ENCODE results near the gene TAF3. TPM values are rescaled to one million over a fixed set of nuclear protein-coding genes. Genes with fewer than 3 reads are reported as not detected.

The TAF3 gene
- total RNA-seq, 1 donor from 2014 or later, result 4.8 TPM

DNA sequence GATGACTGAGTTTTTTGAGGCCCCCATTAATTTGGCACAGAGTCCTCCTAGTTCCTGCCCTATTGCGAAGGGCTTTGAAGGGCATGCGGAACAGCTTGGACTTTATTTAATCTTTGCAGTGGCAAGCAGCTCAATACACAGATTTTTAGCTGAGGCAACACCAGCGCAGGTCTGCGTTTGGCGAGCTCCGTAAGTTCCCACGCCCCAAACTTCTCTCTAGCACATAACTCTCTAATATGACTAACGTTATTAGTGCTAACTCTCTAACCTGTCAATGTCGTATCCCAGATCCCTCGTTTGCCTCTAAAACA is 366 bp upstream of the TAF3 start:
- Histone ChIP-seq H3K4me3 (ENCODE audit: low read depth, low read length) (peak overlapping the region; percentile 94), H3K36me3 (ENCODE audit: control insufficient read depth, insufficient read depth, low read length) (no peaks in the 10 kb centered on the region), H3K27me3 (ENCODE audit: control insufficient read depth, insufficient read depth, low read length) (no peaks in the 10 kb centered on the region)
- DNase-seq (ENCODE audit: low read depth), result no peak
- TF ChIP-seq, protein P1, sequence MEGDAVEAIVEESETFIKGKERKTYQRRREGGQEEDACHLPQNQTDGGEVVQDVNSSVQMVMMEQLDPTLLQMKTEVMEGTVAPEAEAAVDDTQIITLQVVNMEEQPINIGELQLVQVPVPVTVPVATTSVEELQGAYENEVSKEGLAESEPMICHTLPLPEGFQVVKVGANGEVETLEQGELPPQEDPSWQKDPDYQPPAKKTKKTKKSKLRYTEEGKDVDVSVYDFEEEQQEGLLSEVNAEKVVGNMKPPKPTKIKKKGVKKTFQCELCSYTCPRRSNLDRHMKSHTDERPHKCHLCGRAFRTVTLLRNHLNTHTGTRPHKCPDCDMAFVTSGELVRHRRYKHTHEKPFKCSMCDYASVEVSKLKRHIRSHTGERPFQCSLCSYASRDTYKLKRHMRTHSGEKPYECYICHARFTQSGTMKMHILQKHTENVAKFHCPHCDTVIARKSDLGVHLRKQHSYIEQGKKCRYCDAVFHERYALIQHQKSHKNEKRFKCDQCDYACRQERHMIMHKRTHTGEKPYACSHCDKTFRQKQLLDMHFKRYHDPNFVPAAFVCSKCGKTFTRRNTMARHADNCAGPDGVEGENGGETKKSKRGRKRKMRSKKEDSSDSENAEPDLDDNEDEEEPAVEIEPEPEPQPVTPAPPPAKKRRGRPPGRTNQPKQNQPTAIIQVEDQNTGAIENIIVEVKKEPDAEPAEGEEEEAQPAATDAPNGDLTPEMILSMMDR (IDR thresholded peaks at IDR 0.05; ENCODE audit: insufficient read depth, low read length, poor library complexity, severe bottlenecking), result no peak

GRCh38 chr10:7819121-7819460 is 786 bp downstream of the TAF3 start:
- no peaks in the 10 kb centered on the region for H3K36me3 ChIP-seq (ENCODE audit: control insufficient read depth, insufficient read depth, low read length)
- no peaks in the 10 kb centered on the region for H3K27me3 ChIP-seq (ENCODE audit: control insufficient read depth, insufficient read depth, low read length)
- TF ChIP-seq, protein P1 (IDR thresholded peaks at IDR 0.05; ENCODE audit: insufficient read depth, low read length, poor library complexity, severe bottlenecking), result peak; percentile 29
- H3K4me3 ChIP-seq (ENCODE audit: low read depth, low read length), result peak overlapping the region; percentile 94
- DNase-seq (ENCODE audit: low read depth), result no peak

GRCh38 chr10:7824251-7824650 is 5.9 kb downstream of the TAF3 start:
- Histone ChIP-seq H3K4me3 (ENCODE audit: low read depth, low read length) (no peak overlapping the region), H3K27me3 (ENCODE audit: control insufficient read depth, insufficient read depth, low read length) (no peaks in the 10 kb centered on the region), H3K36me3 (ENCODE audit: control insufficient read depth, insufficient read depth, low read length) (no peaks in the 10 kb centered on the region)
- TF ChIP-seq, protein P1 (IDR thresholded peaks at IDR 0.05; ENCODE audit: insufficient read depth, low read length, poor library complexity, severe bottlenecking), result no peak
- no peak for DNase-seq (ENCODE audit: low read depth)

GRCh38 chr10:7826971-7827370 is 8.7 kb downstream of the TAF3 start:
- Histone ChIP-seq H3K4me3 (ENCODE audit: low read depth, low read length) (no peak overlapping the region), H3K27me3 (ENCODE audit: control insufficient read depth, insufficient read depth, low read length) (no peaks in the 10 kb centered on the region), H3K36me3 (ENCODE audit: control insufficient read depth, insufficient read depth, low read length) (no peaks in the 10 kb centered on the region)
- DNase-seq (ENCODE audit: low read depth), result peak; percentile 21
- TF ChIP-seq, protein P1 (IDR thresholded peaks at IDR 0.05; ENCODE audit: insufficient read depth, low read length, poor library complexity, severe bottlenecking), result peak; percentile 34

- DNase-seq (ENCODE audit: low read depth), result no peak
- TF ChIP-seq, protein P1 (IDR thresholded peaks at IDR 0.05; ENCODE audit: insufficient read depth, low read length, poor library complexity, severe bottlenecking), result no peak
- Histone ChIP-seq H3K36me3 (ENCODE audit: control insufficient read depth, insufficient read depth, low read length) (no peaks in the 10 kb centered on the region), H3K27me3 (ENCODE audit: control insufficient read depth, insufficient read depth, low read length) (no peaks in the 10 kb centered on the region), H3K4me3 (ENCODE audit: low read depth, low read length) (no peak overlapping the region)
These were observed 11.1 kb downstream of the TAF3 start for GRCh38 chr10:7829289-7829834.

DNA sequence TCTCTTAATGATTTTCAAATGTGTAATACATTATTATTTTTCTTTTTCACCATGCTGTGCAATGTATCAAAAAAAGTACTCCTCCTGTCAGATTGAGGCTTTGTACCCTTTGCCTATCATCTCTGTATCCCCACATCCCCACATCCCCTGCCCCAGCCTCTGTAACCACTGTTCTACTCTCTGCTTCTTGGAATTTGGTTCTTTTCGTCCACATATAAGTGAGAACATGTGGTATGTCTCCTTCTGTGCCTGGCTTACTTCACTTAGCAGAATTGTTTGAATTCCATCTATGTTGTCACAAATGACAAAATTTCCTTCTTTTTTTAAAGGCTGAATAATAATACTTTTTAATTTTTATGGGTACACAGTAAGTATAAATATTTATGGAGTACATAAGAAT is 13.8 kb downstream of the TAF3 start:
- no peaks in the 10 kb centered on the region for H3K36me3 ChIP-seq (ENCODE audit: control insufficient read depth, insufficient read depth, low read length)
- TF ChIP-seq, protein P1 (IDR thresholded peaks at IDR 0.05; ENCODE audit: insufficient read depth, low read length, poor library complexity, severe bottlenecking), result no peak
- H3K27me3 ChIP-seq (ENCODE audit: control insufficient read depth, insufficient read depth, low read length), result no peaks in the 10 kb centered on the region
- H3K4me3 ChIP-seq (ENCODE audit: low read depth, low read length), result no peak overlapping the region
- no peak for DNase-seq (ENCODE audit: low read depth)
